ENCODE data around the gene NEURL1B.
"Not testable (repeated sequence)": the region's sequence is repeated elsewhere in the genome, so short reads cannot be mapped to it uniquely, and the experiment has no call there.

NEURL1B gene

DNA sequence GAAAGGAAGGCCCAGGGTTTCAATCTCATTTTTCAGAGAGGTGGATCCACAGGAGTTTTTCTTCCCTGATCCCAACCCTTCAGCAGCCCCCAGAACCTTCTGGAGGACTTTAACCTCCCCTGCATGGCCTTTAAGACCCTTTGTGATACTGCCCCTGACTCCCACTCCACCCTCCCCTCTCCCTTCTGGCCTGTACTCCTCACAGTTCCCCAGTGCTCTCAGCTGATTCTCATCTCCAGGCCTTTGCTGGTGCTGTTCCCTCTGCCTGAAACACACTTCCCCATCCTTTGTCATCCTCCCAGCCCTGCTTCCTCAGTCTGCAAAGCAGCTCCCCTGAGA lies 18.5 kb downstream of the NEURL1B start:
- no peak for DNase-seq

DNA sequence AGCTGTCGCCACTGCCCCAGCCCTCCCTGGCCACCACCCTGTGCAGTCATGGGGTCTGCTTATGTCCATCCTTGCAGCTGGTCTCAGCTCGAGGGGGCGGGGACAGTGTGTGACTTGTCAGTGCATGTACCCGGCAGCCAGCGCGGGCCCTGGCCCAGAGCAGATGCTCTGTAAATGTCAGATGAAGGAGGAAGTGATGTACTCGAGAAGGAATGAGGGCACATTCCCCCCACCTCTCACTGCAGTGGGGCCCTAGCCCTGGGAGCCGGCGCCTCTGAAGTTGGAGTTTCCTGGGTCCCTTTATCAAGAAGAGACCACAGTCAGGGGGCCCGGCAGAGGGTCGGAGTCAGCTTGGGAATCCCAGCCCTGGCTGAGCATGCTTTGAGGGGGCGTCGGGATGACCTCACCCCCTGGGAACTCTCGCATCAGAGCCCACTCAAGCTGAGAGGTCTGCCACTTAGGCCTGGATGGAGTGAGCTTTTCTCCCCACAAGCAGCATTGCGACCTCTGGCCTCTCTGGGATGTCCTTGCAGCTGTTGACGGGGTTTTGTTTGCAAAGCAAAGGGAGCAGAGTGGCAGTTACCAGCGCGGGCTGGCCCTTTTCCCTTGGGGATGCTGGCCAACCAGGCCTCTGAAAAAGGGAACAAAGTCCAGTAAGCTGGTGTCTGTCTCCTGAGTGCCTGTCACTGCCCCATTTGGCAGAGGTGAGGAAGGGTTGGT lies 19.0 kb downstream of the NEURL1B start:
- DNase-seq = no peak

DNA sequence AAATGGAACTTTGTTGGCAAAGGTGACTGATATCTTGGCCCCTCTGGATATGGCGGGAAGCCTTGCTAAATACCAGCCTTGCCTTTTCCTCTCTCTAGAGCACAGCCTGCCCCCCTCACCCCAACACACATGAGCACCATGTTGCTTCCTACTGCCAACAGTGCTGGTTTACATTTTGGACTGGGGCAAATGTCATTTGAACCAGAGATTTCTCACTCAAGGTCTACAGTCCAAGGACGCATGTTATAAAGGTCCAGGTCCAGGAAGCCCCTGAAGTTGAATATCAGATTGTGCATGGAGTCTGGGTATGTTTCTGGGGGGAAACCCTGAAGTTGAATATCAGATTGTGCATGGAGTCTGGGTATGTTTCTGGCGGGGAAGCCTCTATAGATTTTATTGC lies 19.9 kb downstream of the NEURL1B start:
- no peak for DNase-seq

- no peak for DNase-seq
These were observed 20.5 kb downstream of the NEURL1B start for GRCh38 chr5:172661526-172661925.

- DNase-seq = no peak
These were observed 21.5 kb downstream of the NEURL1B start for GRCh38 chr5:172662596-172662995.

DNA sequence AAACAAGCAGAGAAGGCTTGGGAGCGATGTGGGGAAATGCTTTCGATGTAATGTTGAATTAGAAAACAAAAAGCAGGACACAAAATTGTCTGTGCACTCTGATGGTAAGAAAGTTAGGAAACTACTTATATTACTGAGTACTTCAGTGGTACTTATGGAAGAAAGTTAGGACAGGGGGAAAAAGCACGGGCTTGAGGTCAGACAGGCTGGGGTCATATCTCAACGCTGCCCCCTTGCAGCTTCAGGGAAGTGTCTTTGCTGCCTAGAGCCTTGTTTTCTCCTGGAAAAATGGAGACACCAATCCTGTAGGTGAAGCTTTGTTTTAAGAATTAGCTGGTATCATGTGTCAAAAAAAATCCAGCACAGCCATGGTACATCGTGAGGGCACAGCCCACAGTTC lies 23.0 kb downstream of the NEURL1B start:
- DNase-seq = no peak

- DNase-seq = no peak
These were observed 23.8 kb downstream of the NEURL1B start for GRCh38 chr5:172664681-172665541.

GRCh38 chr5:172666251-172666650 lies 25.2 kb downstream of the NEURL1B start:
- DNase-seq = no peak

DNA sequence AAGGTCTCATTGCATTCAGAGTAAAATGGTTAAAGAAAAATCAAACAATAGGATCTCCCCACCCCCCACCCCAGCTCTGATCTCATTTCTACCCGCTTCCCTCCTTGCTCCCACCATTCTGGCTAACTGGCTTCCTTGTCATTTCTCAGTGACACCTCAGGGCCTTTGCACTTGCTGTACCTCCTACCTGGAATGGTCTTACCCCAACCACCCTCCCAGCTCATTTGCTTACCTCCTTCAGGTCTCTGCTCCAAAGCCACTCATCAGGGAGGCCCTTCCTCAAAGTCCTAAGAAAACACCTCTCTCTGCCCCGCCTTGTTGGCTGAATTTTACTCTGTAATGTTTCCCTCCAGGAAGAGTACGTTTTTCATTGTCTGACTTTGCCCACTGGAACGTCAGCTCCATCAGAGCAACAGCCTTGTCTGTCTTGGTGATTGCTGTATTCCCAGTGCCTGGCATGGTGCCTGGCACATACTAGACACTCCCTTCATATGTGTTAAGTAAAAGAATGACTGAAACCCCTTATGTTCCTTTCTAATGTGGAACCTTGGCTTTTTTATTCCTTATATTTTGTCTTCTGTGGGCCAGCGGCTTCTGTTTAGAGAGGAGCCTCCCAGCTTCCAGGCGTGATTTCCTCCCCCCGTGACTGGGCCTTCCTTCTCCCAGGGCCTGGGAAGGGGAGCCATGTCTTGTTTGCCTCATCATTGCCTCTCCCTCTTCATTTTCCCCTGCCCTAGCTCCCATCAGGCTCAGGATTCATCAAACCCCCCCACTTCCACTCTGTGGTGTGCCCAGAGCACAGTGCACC lies 26.9 kb downstream of the NEURL1B start:
- no peak for DNase-seq

DNA sequence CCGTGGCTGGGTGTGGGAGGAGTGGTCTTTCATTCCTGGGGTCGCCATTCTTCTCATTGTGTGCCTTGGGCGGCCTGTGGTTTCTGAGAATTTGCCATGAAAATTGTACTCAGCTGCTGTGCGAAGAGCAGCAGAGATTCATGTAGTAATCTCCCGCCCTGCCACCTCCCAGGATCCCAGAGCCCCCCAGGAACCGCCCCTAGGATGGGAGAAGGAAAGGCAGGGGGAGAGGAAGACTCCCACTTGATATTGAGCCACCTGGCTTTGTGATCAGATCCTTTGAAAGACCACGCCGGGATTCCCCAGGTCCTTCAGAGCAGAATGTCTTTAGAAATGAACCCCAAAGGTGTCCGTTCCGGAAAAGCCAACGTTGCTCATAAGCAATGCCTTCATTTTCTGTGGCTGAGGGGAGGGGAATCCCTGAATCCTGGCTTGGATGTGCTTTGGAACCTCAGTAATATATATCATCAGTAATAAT lies 27.6 kb downstream of the NEURL1B start:
- no peak for DNase-seq

DNA sequence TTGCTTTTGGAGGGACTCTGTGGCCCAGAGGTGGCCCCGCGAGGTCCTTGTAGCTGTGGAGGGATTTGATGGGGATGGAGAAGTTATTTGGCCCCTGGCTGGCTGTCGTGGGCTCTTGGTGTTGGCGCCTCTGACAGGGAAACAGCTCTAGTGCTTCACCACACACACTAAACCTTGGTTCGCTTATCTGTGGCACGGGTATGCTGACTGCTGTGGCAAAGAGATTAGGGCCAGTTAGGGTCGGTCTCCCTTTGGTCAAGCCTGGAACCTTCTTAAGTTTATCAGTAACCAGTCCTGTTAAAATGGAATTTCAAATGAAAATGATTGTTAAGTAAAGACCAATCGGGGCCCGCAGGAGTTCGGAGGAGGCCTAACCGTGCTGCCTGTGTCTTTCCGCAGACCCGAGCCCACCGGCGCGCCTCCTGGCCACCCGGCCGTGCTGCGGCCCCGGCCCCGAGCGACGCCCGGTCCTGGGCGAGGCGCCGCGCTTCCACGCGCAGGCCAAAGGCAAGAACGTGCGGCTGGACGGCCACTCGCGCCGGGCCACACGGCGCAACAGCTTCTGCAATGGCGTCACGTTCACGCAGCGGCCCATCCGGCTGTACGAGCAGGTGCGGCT lies 28.4 kb downstream of the NEURL1B start:
- DNase-seq = no peak

DNA sequence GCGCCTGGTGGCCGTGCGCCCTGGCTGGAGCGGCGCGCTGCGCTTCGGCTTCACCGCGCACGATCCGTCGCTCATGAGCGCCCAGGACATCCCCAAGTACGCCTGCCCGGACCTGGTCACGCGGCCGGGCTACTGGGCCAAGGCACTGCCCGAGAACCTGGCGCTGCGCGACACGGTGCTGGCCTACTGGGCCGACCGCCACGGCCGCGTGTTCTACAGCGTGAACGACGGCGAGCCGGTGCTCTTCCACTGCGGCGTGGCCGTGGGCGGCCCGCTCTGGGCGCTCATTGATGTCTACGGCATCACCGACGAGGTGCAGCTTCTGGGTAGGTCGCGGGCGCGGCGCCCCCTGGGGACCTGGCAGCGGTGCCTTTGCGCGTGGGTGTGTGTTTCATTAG lies 28.9 kb downstream of the NEURL1B start:
- DNase-seq = no peak

DNA sequence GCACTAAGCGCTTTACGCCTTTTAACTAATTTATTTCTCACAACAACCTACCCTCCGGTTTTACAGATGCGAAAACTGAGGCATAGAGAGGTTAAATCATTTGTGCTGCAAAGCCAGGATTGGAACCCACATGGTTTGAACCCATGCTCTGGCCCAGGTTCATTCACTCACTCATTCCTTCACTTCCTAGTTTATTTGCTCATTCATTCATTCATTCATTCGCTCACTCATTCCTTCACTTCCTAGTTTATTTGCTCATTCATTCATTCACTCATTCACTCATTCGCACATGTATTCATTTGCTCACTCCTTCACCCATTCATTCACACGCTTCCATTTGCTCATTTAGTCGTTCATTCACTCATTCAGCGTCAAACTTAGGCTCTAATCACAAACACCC lies 29.4 kb downstream of the NEURL1B start:
- no peak for DNase-seq

DNA sequence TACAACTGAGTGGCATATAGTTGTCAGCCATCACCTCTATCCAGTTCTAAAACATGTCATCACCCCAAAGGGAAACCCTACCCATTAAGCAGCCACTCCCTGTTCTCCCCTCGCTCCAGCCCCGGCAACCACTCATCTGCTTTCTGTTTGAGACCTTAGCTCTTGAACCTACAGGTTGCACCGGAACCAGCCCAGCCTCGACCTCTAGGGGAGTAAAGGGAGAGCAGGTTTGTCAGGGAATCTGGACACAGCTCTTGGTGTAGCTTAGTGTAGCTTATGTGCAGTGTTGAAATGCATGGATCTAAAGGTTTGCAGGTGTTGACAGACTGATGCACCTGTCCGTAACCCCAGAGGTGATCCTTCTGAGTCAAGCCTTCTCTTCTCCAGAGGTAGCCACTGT lies 30.0 kb downstream of the NEURL1B start:
- no peak for DNase-seq

- no peak for DNase-seq
These were observed 31.6 kb downstream of the NEURL1B start for GRCh38 chr5:172672681-172673080.

DNA sequence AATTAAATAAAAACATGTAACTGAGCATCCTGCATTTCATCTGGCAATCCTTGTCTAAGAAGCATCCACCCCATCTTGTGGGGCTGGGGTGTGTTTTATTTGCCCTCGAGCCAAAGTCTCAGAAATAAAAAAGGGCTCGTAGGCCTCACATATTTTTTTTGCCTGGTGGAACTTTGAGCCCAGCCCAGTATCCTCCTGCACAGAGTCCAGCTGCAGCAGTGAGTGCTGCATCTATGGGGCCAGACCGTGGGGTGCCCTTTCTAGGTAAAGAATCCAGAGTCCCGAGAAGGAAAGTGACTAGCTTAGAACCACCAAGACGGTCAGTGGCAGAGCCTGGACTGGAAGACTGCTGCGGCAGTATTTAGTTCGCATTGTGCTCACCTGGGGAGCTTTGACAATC lies 33.1 kb downstream of the NEURL1B start:
- no peak for DNase-seq

DNA sequence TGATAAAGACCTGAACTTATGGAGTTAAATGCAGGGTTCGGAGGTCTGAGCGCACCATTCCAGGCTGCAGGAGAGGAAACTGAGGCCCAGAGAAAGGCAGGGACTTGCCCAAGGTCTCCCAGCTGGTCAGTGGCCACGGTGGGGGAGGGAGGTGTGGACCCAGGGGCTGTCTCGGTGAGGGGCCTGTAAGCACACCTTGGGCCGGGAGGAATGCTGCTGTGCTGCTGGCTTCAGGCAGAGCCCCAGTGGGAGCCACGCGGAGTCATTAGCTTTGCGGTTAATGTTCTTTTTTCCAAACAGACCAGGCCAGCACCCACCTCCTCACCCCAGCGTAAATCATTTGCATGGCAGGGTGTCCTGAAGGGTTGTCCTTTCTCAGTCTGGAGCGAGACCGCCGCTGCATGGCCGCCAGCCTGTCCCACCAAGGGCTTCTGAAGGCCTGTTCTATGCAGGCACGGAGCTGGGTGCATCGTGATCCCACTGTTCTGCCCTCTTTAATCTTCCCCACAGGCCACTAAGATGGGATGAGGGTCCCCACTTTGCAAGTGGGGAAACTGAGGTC lies 35.9 kb downstream of the NEURL1B start:
- DNase-seq = no peak

DNA sequence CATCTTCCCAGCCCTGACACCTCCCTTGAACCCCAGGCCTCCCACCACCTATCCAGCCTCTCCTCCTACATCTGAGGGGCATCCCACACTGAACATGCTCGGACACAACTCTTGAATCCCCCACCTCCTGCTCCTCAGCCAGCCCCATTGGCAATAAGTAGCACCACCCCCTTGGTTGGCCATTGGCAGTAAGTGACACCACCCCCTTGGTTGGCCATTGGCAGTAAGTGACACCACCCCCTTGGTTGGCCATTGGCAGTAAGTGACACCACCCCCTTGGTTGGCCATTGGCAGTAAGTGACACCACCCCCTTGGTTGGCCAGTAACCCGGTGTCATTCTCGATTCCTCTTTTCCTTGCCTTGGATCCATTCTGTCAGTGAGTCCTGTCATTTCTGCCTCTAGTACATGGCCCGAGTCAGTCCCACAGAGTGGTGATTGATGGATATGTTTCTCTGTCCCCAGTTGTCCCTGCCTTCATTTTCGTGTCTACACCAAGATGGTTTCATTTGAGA lies 37.4 kb downstream of the NEURL1B start:
- not testable (repeated sequence) for DNase-seq

- no peak for DNase-seq
These were observed 37.8 kb downstream of the NEURL1B start for GRCh38 chr5:172678902-172679301.

DNA sequence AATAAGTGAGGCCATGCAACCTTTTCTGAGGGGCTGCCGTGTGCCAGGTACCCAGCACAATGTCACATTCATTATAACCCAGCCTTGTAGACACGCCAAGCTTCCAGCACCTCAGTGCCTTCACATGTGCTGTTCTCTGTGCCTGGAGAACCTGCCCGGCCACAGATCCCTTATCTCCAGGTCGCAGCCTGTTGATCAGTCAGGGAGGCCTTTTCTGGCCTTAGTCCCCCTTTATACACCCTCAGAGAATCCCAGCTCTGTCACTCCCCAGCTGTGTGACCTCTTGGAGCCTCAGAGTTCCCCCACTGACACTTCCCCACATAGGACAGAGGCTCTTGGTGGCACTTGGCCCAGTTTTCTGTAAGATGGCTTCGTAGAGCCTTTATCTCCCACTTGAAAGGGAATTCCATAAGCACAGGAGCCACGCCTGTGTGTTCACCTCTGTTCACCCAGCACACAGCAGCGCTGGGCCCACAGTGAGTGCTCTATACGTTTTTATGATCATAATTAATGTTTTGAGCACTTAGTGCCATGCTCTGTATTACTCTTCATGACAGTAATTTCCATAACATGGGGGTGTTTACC lies 38.7 kb downstream of the NEURL1B start:
- no peak for DNase-seq

- no peak for DNase-seq
These were observed 39.9 kb downstream of the NEURL1B start for GRCh38 chr5:172680921-172681320.

- DNase-seq = no peak
These were observed 40.4 kb downstream of the NEURL1B start for GRCh38 chr5:172681421-172681820.

All from NCI-H2107 (cell line).